GM12878 (cell line): ENCODE data around the gene FICD. TPM values are rescaled to one million over a fixed set of nuclear protein-coding genes. Genes with fewer than 3 reads are reported as not detected.

ENCODE experiments used
- BCL11A ChIP-seq: IDR thresholded peaks from 2 replicates; pipeline ENCODE4 v1.6.1; 2011; ENCODE audit warnings: low read depth, low read length
- BHLHE40 ChIP-seq, 2 experiments: fragments of 450-650 bp in 1 of 2; IDR thresholded peaks; 2 replicates each; pipeline ENCODE4 v1.6.1; 2011 to 2017; ENCODE audit warnings: low read depth in 2 of 2, borderline replicate concordance in 1 of 2, improper control_type of control experiment in 1 of 2, low read length in 1 of 2, mild to moderate bottlenecking in 1 of 2
- CBFB ChIP-seq: IDR thresholded peaks from 2 replicates; pipeline ENCODE4 v1.6.1; 2016; ENCODE audit warnings: antibody characterized with exemption, low read depth
- CREM ChIP-seq: IDR thresholded peaks from 2 replicates; pipeline ENCODE4 v1.6.1; 2014; ENCODE audit warnings: antibody characterized with exemption, low read depth
- CUX1 ChIP-seq: IDR thresholded peaks from 2 replicates; pipeline ENCODE4 v1.6.1; 2012; ENCODE audit warnings: improper control_type of control experiment, low read depth, low read length; ENCODE audit not compliant: insufficient replicate concordance
- EGR1 ChIP-seq, 2 experiments: IDR thresholded peaks; 1 replicate in 1 of 2; 2 replicates in 1 of 2; pipeline ENCODE4 v1.6.1; 2011 to 2012; ENCODE audit warnings: low read depth in 2 of 2, low read length in 2 of 2, borderline replicate concordance in 1 of 2, mild to moderate bottlenecking in 1 of 2, moderate library complexity in 1 of 2
- FOXM1 ChIP-seq: IDR thresholded peaks from 2 replicates; pipeline ENCODE4 v1.6.1; 2012; ENCODE audit warnings: low read depth, mild to moderate bottlenecking, inconsistent platforms, low read length, moderate library complexity
- IKZF2 ChIP-seq, 2 experiments: fragments of 450-650 bp; IDR thresholded peaks; 2 replicates each; pipeline ENCODE4 v1.6.1; 2017; ENCODE audit warnings: mild to moderate bottlenecking in 2 of 2, moderate library complexity in 2 of 2
- RAD21 ChIP-seq: IDR thresholded peaks from 2 replicates; pipeline ENCODE4 v1.6.1; 2011; ENCODE audit warnings: mild to moderate bottlenecking, low read depth, low read length, moderate library complexity; ENCODE audit not compliant: insufficient read depth
- RCOR1 ChIP-seq: conservative IDR thresholded peaks from 2 replicates; pipeline ENCODE4 v1.6.1; 2012; ENCODE audit warnings: low read depth, low read length, improper control_type of control experiment
- SMARCA5 ChIP-seq: fragments of 450-650 bp; IDR thresholded peaks from 2 replicates; pipeline ENCODE4 v1.6.1; 2017; ENCODE audit warnings: mild to moderate bottlenecking
- TARDBP ChIP-seq: IDR thresholded peaks from 2 replicates; pipeline ENCODE4 v1.6.1; 2016; ENCODE audit warnings: borderline replicate concordance
- ZNF24 ChIP-seq: fragments of 450-650 bp; IDR thresholded peaks from 2 replicates; pipeline ENCODE4 v1.6.1; 2017; ENCODE audit warnings: antibody characterized with exemption, mild to moderate bottlenecking
- ZNF687 ChIP-seq: fragments of 450-650 bp; IDR thresholded peaks from 2 replicates; pipeline ENCODE4 v1.6.1; 2017; ENCODE audit warnings: mild to moderate bottlenecking, moderate library complexity
- polyA plus RNA-seq, 11 experiments: library from polyadenylated mRNA; depleted of rRNA in 4 of 11; unstranded in 6 of 11; stranded (reverse) in 5 of 11; fragments of >200 nt; fragmentation: Nextera tagmentation in 4 of 11; fragmentation: Illumina TruSeq in 1 of 11; extraction: Ambion mirVana in 4 of 11; extraction: Trizol in 1 of 11; gene quantifications; 1 replicate in 1 of 11; 2 replicates in 10 of 11; pipeline versions ENCODE4 v1.2.1 to v1.2.3, GENCODE V29; 2011 to 2016; ENCODE audit warnings: inconsistent platforms in 2 of 11, missing spikeins in 2 of 11, low read depth in 1 of 11
- total RNA-seq, 4 experiments: library from RNA; depleted of rRNA in 3 of 4; stranded (reverse); fragments of >200 nt in 3 of 4; fragmentation: Illumina TruSeq in 1 of 4; extraction: Trizol in 1 of 4; gene quantifications; 2 replicates each; pipeline versions ENCODE4 v1.2.1 to v1.2.3, GENCODE V29; 2013 to 2021
- TF ChIP-seq, protein P1 (sequence below), 3 experiments: IDR thresholded peaks in 2 of 3; conservative IDR thresholded peaks in 1 of 3; 2 replicates each; pipeline ENCODE4 v1.5.1; 2011; ENCODE audit warnings: low read depth in 3 of 3, low read length in 3 of 3, mild to moderate bottlenecking in 3 of 3, control low read depth in 2 of 3, moderate library complexity in 2 of 3, inconsistent platforms in 1 of 3, mixed read lengths in 1 of 3; ENCODE audit not compliant: control insufficient read depth in 2 of 3, insufficient read depth in 1 of 3; ENCODE audit errors: extremely low read depth in 1 of 3

FICD gene
- total and polyA plus RNA-seq, 10 of the 15 experiments (the other 5 are each of a cell fraction or from before 2014, with no cell fraction given) = 1.1 to 9.4 (median 4.3) TPM

DNA sequence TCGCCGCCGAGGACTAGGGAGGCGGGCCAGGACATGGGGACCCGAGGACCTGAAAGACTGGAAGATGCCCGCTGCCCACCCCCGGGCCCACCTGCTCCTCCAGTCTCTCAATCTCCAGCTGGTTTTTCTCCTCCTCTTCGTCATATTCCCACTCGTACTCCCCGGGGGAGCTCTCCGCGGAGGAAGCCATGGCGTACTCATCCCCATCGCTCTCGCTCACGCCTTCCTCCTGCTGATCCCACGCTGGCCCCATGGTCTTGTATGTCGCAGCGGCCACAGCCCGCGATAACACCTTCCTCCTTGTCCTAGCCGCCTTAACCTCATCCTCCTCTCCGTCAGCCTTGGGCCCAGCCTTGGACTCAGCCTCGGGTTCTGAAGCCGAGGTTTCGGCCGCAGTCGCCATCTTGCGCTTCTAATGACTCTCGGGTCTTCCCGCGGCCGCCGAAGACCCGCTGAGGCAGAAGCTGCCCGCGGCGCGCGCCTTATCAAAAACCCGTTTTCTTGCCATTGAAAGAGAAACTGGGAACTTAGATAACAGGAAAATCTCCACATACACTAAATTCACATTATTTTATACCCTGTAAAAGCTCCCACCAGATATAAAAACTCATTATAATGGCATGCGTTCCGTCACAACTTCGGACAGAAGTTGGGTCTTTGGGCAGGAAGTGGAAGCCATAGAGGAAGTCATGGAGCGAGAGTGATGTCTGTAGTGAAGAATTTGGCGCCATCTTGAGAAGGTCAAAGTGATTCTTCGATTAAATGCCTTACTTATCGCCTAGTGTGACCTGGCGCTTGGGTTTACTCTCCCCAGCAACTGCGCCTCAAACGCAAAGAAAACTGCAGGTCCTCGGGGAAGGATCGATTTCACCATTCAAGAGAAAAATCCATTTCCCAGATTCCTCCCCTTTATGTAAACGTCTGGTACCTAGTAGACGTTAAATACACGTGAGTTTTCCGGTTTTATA lies 46.0 kb downstream of the FICD start, which contains the start of gene SART3 (continued):
- TF ChIP-seq IKZF2 (IDR thresholded peaks at IDR 0.05) (peak in 1 of 2 experiments; percentile 10; a peak in 1 of 4 replicates), SMARCA5 (0 out of 2 replicates have a peak, but pooled peaks have one; percentile 23), CUX1 (peak; percentile 78), RCOR1 (no peak), RAD21 (no peak), TARDBP (no peak), FOXM1 (no peak), ZNF24 (no peak), BHLHE40 (IDR thresholded peaks at IDR 0.05; ENCODE audit: borderline replicate concordance in 1 of 2, low read depth in 2 of 2, low read length in 1 of 2) (0 out of 4 replicates have a peak, but pooled peaks of 1 of the 2 experiments have one; percentile 17), CREM (peak; percentile 57), ZNF687 (no peak; the same call in 1 of the 2 replicates), CBFB (peak; percentile 93), BCL11A (0 out of 2 replicates have a peak, but pooled peaks have one; percentile 7), EGR1 (IDR thresholded peaks at IDR 0.05; ENCODE audit: borderline replicate concordance in 1 of 2, low read depth in 2 of 2, low read length in 2 of 2) (no peak)
- TF ChIP-seq, protein P1, sequence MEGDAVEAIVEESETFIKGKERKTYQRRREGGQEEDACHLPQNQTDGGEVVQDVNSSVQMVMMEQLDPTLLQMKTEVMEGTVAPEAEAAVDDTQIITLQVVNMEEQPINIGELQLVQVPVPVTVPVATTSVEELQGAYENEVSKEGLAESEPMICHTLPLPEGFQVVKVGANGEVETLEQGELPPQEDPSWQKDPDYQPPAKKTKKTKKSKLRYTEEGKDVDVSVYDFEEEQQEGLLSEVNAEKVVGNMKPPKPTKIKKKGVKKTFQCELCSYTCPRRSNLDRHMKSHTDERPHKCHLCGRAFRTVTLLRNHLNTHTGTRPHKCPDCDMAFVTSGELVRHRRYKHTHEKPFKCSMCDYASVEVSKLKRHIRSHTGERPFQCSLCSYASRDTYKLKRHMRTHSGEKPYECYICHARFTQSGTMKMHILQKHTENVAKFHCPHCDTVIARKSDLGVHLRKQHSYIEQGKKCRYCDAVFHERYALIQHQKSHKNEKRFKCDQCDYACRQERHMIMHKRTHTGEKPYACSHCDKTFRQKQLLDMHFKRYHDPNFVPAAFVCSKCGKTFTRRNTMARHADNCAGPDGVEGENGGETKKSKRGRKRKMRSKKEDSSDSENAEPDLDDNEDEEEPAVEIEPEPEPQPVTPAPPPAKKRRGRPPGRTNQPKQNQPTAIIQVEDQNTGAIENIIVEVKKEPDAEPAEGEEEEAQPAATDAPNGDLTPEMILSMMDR (IDR thresholded peaks at IDR 0.05 in 2 of 3, conservative IDR thresholded peaks at IDR 0.05 in 1 of 3; ENCODE audit: control insufficient read depth in 2 of 3, extremely low read depth in 1 of 3, insufficient read depth in 1 of 3, low read depth in 3 of 3, low read length in 3 of 3) = no peak
